KMS-11 (cell line): ENCODE data around the gene NUAK2.

ENCODE experiments used
- H2AFZ ChIP-seq: fragments of 200-600 bp; sonication (generic); 2 replicates; pipeline ENCODE4 v1.6.1; 2016; ENCODE audit warnings: antibody characterized with exemption, mixed run types, low read depth
- H3K27ac ChIP-seq: fragments of 200-600 bp; sonication (generic); 2 replicates; pipeline ENCODE4 v1.6.1; 2016; ENCODE audit warnings: mild to moderate bottlenecking, mixed run types
- H3K27me3 ChIP-seq: fragments of 200-600 bp; sonication (generic); 2 replicates; pipeline ENCODE4 v1.6.1; 2017; ENCODE audit warnings: mild to moderate bottlenecking, low read depth, mixed run types, moderate library complexity; ENCODE audit not compliant: insufficient read depth
- H3K36me3 ChIP-seq: fragments of 200-600 bp; sonication (generic); 2 replicates; pipeline ENCODE4 v1.6.1; 2017; ENCODE audit warnings: mild to moderate bottlenecking, mixed run types; ENCODE audit not compliant: insufficient read depth
- H3K4me1 ChIP-seq: fragments of 200-600 bp; sonication (generic); 2 replicates; pipeline ENCODE4 v1.6.1; 2016; ENCODE audit warnings: mild to moderate bottlenecking, low read depth, mixed run types; ENCODE audit not compliant: poor library complexity, severe bottlenecking
- H3K4me2 ChIP-seq: fragments of 200-600 bp; sonication (generic); 2 replicates; pipeline ENCODE4 v1.7.0; 2016; ENCODE audit warnings: mild to moderate bottlenecking, mixed run types
- H3K4me3 ChIP-seq: fragments of 200-600 bp; sonication (generic); IDR thresholded peaks from 2 replicates; pipeline ENCODE4 v1.6.1; 2017; ENCODE audit warnings: low read depth, low read length, mixed read lengths; ENCODE audit not compliant: insufficient read depth
- H3K79me2 ChIP-seq: fragments of 200-600 bp; sonication (generic); 2 replicates; pipeline ENCODE4 v1.6.1; 2016; ENCODE audit warnings: low read depth, mixed run types; ENCODE audit not compliant: insufficient read depth
- H3K9ac ChIP-seq: fragments of 200-600 bp; sonication (generic); 2 replicates; pipeline ENCODE4 v1.6.1; 2016; ENCODE audit warnings: mild to moderate bottlenecking, mixed run types
- H4K20me1 ChIP-seq: fragments of 200-600 bp; sonication (generic); 2 replicates; pipeline ENCODE4 v1.6.1; 2016; ENCODE audit warnings: mild to moderate bottlenecking, mixed run types; ENCODE audit not compliant: insufficient read depth
- TF ChIP-seq, protein P1 (sequence below): fragments of 200-600 bp; sonication (generic); conservative IDR thresholded peaks from 2 replicates; pipeline ENCODE4 v1.6.1; 2017; ENCODE audit warnings: low read depth, mild to moderate bottlenecking, antibody characterized with exemption, low read length, moderate library complexity, mixed read lengths

Gene NUAK2

DNA sequence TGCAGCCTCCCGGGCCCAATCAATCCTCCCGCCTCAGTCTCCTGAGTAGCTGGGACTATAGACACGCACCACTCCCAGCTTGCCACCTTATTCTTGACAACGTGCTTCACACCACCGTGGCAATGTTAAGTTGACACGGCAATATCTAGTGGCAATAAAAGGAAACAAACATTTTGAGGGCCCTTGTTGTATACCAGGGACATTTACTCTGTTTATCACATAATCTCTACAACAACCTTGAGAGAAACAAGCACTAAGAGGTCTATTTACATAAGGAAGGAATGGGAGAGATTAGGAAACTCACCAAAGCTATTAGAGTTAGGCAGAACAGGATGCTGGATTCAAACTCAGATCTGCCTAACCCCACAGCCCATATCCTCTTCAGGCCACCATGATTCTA is 32.1 kb upstream of the NUAK2 start:
- no peaks in the 10 kb centered on the region for H4K20me1 ChIP-seq
- H3K4me2 ChIP-seq: no peak overlapping the region
- H3K4me1 ChIP-seq: peaks cover 10% of the 10 kb centered on the region
- H3K27me3 ChIP-seq: 0 out of 2 replicates have a peak, but pooled peaks cover 3% of the 10 kb centered on the region
- H3K27ac ChIP-seq: no peak overlapping the region
- no peak overlapping the region for H3K9ac ChIP-seq
- no peak overlapping the region for H2AFZ ChIP-seq
- H3K79me2 ChIP-seq: no peaks in the 10 kb centered on the region
- H3K4me3 ChIP-seq: no peak overlapping the region
- no peaks in the 10 kb centered on the region for H3K36me3 ChIP-seq
- TF ChIP-seq, protein P1, sequence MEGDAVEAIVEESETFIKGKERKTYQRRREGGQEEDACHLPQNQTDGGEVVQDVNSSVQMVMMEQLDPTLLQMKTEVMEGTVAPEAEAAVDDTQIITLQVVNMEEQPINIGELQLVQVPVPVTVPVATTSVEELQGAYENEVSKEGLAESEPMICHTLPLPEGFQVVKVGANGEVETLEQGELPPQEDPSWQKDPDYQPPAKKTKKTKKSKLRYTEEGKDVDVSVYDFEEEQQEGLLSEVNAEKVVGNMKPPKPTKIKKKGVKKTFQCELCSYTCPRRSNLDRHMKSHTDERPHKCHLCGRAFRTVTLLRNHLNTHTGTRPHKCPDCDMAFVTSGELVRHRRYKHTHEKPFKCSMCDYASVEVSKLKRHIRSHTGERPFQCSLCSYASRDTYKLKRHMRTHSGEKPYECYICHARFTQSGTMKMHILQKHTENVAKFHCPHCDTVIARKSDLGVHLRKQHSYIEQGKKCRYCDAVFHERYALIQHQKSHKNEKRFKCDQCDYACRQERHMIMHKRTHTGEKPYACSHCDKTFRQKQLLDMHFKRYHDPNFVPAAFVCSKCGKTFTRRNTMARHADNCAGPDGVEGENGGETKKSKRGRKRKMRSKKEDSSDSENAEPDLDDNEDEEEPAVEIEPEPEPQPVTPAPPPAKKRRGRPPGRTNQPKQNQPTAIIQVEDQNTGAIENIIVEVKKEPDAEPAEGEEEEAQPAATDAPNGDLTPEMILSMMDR: no peak

GRCh38 chr1:205353191-205353590 is 31.6 kb upstream of the NUAK2 start:
- H2AFZ ChIP-seq: no peak overlapping the region
- H3K9ac ChIP-seq: no peak overlapping the region
- no peaks in the 10 kb centered on the region for H4K20me1 ChIP-seq
- H3K27me3 ChIP-seq: no peaks in the 10 kb centered on the region
- no peak overlapping the region for H3K4me3 ChIP-seq
- TF ChIP-seq, protein P1: no peak
- H3K4me1 ChIP-seq: peaks cover 14% of the 10 kb centered on the region
- H3K27ac ChIP-seq: no peak overlapping the region
- H3K79me2 ChIP-seq: no peaks in the 10 kb centered on the region
- no peaks in the 10 kb centered on the region for H3K36me3 ChIP-seq
- no peak overlapping the region for H3K4me2 ChIP-seq

DNA sequence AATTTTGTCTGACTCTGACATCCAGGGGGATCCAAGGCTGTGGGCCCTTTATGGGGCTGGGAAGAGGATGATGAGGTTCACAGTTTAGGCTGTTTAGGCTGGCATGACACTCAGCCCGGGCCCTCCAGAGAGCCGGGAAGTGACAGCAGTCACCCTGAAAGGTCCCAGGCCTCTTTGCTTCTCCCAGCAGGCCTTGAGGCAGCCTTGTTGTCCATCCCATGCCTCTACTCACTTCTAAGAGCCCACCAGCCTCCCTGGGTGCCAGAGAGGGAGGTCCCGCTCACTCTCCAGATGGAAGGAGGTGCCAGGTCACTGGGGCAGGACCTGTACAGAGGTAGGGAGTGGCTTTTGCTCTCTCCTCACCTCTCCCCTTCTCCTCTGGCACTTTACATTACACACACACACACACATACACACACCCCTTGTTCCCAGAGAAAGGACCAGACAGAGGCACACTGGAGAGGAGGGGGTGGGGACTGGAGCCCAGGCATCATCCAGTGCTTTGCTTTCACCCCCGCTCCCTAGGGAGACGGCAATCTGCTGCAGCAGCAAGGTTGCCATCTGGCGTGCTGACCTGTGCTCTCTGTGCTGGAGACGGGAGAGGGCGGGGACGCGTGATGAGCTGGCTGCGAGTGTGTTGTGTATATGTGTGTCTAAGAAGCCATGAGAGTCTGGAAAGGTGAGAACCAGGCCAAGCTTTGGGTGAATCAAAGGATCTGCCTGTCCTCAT is 30.6 kb upstream of the NUAK2 start:
- Histone ChIP-seq H3K4me3 (no peak overlapping the region), H4K20me1 (no peaks in the 10 kb centered on the region), H2AFZ (no peak overlapping the region), H3K27ac (no peak overlapping the region), H3K79me2 (no peaks in the 10 kb centered on the region), H3K36me3 (no peaks in the 10 kb centered on the region), H3K4me2 (no peak overlapping the region), H3K4me1 (peaks cover 19% of the 10 kb centered on the region), H3K27me3 (no peaks in the 10 kb centered on the region), H3K9ac (no peak overlapping the region)
- TF ChIP-seq, protein P1: no peak

GRCh38 chr1:205350691-205351141 is 29.2 kb upstream of the NUAK2 start:
- H2AFZ ChIP-seq: no peak overlapping the region
- H3K4me2 ChIP-seq: no peak overlapping the region
- H3K9ac ChIP-seq: no peak overlapping the region
- H3K27ac ChIP-seq: no peak overlapping the region
- no peaks in the 10 kb centered on the region for H4K20me1 ChIP-seq
- no peaks in the 10 kb centered on the region for H3K27me3 ChIP-seq
- TF ChIP-seq, protein P1: no peak
- no peaks in the 10 kb centered on the region for H3K79me2 ChIP-seq
- H3K4me1 ChIP-seq: peaks cover 19% of the 10 kb centered on the region
- no peak overlapping the region for H3K4me3 ChIP-seq
- no peaks in the 10 kb centered on the region for H3K36me3 ChIP-seq
